HG02623 (cell line): Measurements from ENCODE around the gene PRCC.

Experiments
- ATAC-seq: cut with Tn5 transposase; IDR thresholded peaks from one replicate; pipeline ENCODE4 v1.9.1; 2021; ENCODE audit warnings: moderate library complexity; ENCODE audit not compliant: unreplicated experiment

PRCC gene

GRCh38 chr1:156813298-156813697 is 46.0 kb downstream of the PRCC start:
- no peak for ATAC-seq

- no peak for ATAC-seq
Measured at GRCh38 chr1:156813750-156814570, 46.6 kb downstream of the PRCC start.

- no peak for ATAC-seq
Measured at GRCh38 chr1:156814571-156815260, 47.4 kb downstream of the PRCC start.

GRCh38 chr1:156815307-156815826 is 48.0 kb downstream of the PRCC start:
- ATAC-seq, result no peak

- ATAC-seq, result no peak
Measured at GRCh38 chr1:156815961-156816422, 48.7 kb downstream of the PRCC start.

GRCh38 chr1:156816561-156817328 is 49.4 kb downstream of the PRCC start, which contains the start of gene SH2D2A:
SH2D2A (minus strand) TSS chr1:156816848; CDS start chr1:156816708, 140 bp downstream.
- ATAC-seq, result no peak

- ATAC-seq, result no peak
Measured at GRCh38 chr1:156821801-156822200, 54.5 kb downstream of the PRCC start.

GRCh38 chr1:156822680-156823079 is 55.3 kb downstream of the PRCC start:
- no peak for ATAC-seq

GRCh38 chr1:156823210-156823790 is 56.0 kb downstream of the PRCC start:
- ATAC-seq, result no peak

GRCh38 chr1:156826630-156827029 is 59.3 kb downstream of the PRCC start:
- no peak for ATAC-seq

GRCh38 chr1:156828400-156829124 is 61.2 kb downstream of the PRCC start:
- no peak for ATAC-seq

- no peak for ATAC-seq
Measured at GRCh38 chr1:156832434-156832833, 65.1 kb downstream of the PRCC start.

- no peak for ATAC-seq
Measured at GRCh38 chr1:156833603-156834002, 66.3 kb downstream of the PRCC start.

GRCh38 chr1:156834322-156834721 is 67.0 kb downstream of the PRCC start:
- no peak for ATAC-seq

- no peak for ATAC-seq
Measured at GRCh38 chr1:156836041-156836654, 68.8 kb downstream of the PRCC start.

GRCh38 chr1:156836892-156837291 is 69.6 kb downstream of the PRCC start:
- ATAC-seq, result no peak

GRCh38 chr1:156838972-156839371 is 71.6 kb downstream of the PRCC start:
- ATAC-seq, result no peak

- no peak for ATAC-seq
Measured at GRCh38 chr1:156839426-156840109, 72.2 kb downstream of the PRCC start.
